DOHH2 (cell line): ENCODE data around the gene CDKAL1.

Source experiments
- H3F3A ChIP-seq: fragments of 200-600 bp; sonication (generic), shearing (Covaris generic); 2 replicates; pipeline ENCODE4 v1.6.0; 2016; ENCODE audit warnings: antibody characterized with exemption, mild to moderate bottlenecking; ENCODE audit not compliant: control insufficient read depth, insufficient read depth
- H3K27ac ChIP-seq: fragments of 200-600 bp; sonication (generic); 2 replicates; pipeline ENCODE4 v1.5.1; 2014; ENCODE audit warnings: low read depth, mild to moderate bottlenecking, low read length, moderate library complexity
- H3K27me3 ChIP-seq: fragments of 200-600 bp; sonication (generic); 2 replicates; pipeline ENCODE4 v1.6.1; 2014; ENCODE audit warnings: mild to moderate bottlenecking, low read length, mixed read lengths; ENCODE audit not compliant: control insufficient read depth
- H3K36me3 ChIP-seq: fragments of 200-600 bp; sonication (generic); 2 replicates; pipeline ENCODE4 v1.6.1; 2014; ENCODE audit warnings: mild to moderate bottlenecking, low read length, moderate library complexity, mixed read lengths; ENCODE audit not compliant: control insufficient read depth
- H3K4me1 ChIP-seq: fragments of 200-600 bp; sonication (generic); 2 replicates; pipeline ENCODE4 v1.6.1; 2014; ENCODE audit warnings: mild to moderate bottlenecking, low read length, mixed read lengths; ENCODE audit not compliant: control insufficient read depth
- H3K4me2 ChIP-seq: fragments of 200-600 bp; sonication (generic); 2 replicates; pipeline ENCODE4 v1.6.0; 2014; ENCODE audit warnings: mild to moderate bottlenecking, low read length, moderate library complexity
- H3K4me3 ChIP-seq: fragments of 200-600 bp; sonication (generic); 2 replicates; pipeline ENCODE4 v1.5.1; 2014; ENCODE audit warnings: mild to moderate bottlenecking, low read length, mixed read lengths
- H3K79me2 ChIP-seq: fragments of 200-600 bp; sonication (generic); 2 replicates; pipeline ENCODE4 v1.6.1; 2014; ENCODE audit warnings: mild to moderate bottlenecking, low read length, mixed read lengths; ENCODE audit not compliant: control insufficient read depth
- H3K9me2 ChIP-seq: fragments of 200-600 bp; sonication (generic); replicated peaks from 2 replicates; pipeline ENCODE4 v1.6.1; 2014; ENCODE audit warnings: mild to moderate bottlenecking, low read length, mixed read lengths; ENCODE audit not compliant: control insufficient read depth
- H3K9me3 ChIP-seq: fragments of 200-600 bp; sonication (generic); 2 replicates; pipeline ENCODE4 v1.6.1; 2014; ENCODE audit warnings: antibody characterized with exemption, low read length, mixed read lengths; ENCODE audit not compliant: control insufficient read depth, insufficient read depth
- H4K20me1 ChIP-seq: fragments of 200-600 bp; sonication (generic); 2 replicates; pipeline ENCODE4 v1.6.0; 2014; ENCODE audit warnings: low read depth, mild to moderate bottlenecking, antibody characterized with exemption, low read length, moderate library complexity; ENCODE audit not compliant: control insufficient read depth, insufficient read depth
- CTCF ChIP-seq: fragments of 200-600 bp; sonication (generic); IDR thresholded peaks from one replicate; pipeline ENCODE4 v1.5.1; 2014; ENCODE audit warnings: antibody characterized with exemption, mild to moderate bottlenecking, low read depth, low read length; ENCODE audit not compliant: poor library complexity, severe bottlenecking
- EZH2phosphoT487 ChIP-seq: fragments of 200-600 bp; sonication (generic); IDR thresholded peaks from 2 replicates; pipeline ENCODE4 v1.6.1; 2017; ENCODE audit warnings: borderline replicate concordance, mild to moderate bottlenecking, antibody characterized with exemption, low read length, moderate library complexity, mixed read lengths

The CDKAL1 gene

DNA sequence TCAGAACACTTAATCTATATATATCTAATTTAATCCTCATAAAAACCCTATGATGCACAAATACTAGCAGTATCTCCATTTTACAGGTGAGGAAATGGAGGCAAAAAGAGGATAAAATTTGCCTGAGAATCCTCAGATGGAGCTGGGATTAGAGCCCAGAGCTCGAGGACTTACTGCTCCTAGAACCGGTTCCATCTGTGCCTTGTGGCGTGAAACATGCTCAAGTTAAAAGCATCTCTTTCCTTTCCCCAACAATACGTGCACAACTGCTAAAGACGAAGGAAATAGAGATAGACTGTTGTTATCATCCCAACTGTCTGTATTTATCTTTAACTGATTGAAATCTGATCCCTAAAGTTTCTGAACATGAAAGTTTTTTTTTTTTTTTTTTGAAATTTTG is 691.7 kb downstream of the CDKAL1 start:
- Histone ChIP-seq H3K79me2 (no peaks in the 10 kb centered on the region), H3K9me2 (no peaks in the 10 kb centered on the region), H3K27ac (no peak overlapping the region), H3K4me1 (no peaks in the 10 kb centered on the region), H3K36me3 (no peaks in the 10 kb centered on the region), H3K9me3 (no peaks in the 10 kb centered on the region), H3K4me2 (no peak overlapping the region), H4K20me1 (no peaks in the 10 kb centered on the region), H3K4me3 (no peak overlapping the region), H3K27me3 (no peaks in the 10 kb centered on the region), H3F3A (no peaks in the 10 kb centered on the region)
- TF ChIP-seq EZH2phosphoT487 (no peak), CTCF (no peak)

- no peak overlapping the region for H3K27ac ChIP-seq
- no peaks in the 10 kb centered on the region for H3K79me2 ChIP-seq
These were observed 693.2 kb downstream of the CDKAL1 start for GRCh38 chr6:21227486-21227885.

DNA sequence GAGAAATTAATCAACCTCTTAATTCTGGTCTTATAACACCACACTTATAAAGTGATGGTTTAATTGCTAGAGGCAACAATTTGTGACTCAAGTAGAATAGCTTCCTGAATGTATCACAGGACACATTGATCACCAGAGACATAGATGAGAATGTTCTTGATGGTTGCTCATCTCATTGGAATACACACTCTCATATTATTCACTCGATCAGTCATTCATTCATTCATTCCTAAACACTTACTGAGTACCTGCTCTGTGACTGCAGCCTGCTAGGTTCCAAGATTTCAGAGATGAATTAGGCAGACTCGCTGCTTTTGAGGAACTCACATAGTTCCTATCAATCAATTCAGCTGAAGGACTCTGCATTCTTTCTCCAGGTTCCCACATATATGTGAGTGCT is 694.2 kb downstream of the CDKAL1 start:
- Histone ChIP-seq H3K4me1 (no peaks in the 10 kb centered on the region), H3K9me3 (no peaks in the 10 kb centered on the region), H3K4me3 (no peak overlapping the region), H3K27me3 (no peaks in the 10 kb centered on the region), H3K27ac (no peak overlapping the region), H3K9me2 (no peaks in the 10 kb centered on the region), H3K36me3 (no peaks in the 10 kb centered on the region), H3K4me2 (no peak overlapping the region), H3F3A (no peaks in the 10 kb centered on the region), H3K79me2 (no peaks in the 10 kb centered on the region), H4K20me1 (no peaks in the 10 kb centered on the region)
- no peak for TF ChIP-seq CTCF
- TF ChIP-seq EZH2phosphoT487 = no peak

More at GRCh38 chr6:21227486-21227885, 693.2 kb downstream of the CDKAL1 start:
- Histone ChIP-seq H3F3A (no peaks in the 10 kb centered on the region), H3K9me2 (no peaks in the 10 kb centered on the region), H3K4me3 (no peak overlapping the region), H3K4me1 (no peaks in the 10 kb centered on the region), H4K20me1 (no peaks in the 10 kb centered on the region), H3K4me2 (no peak overlapping the region), H3K27me3 (no peaks in the 10 kb centered on the region), H3K36me3 (no peaks in the 10 kb centered on the region), H3K9me3 (no peaks in the 10 kb centered on the region)
- no peak for TF ChIP-seq EZH2phosphoT487
- no peak for TF ChIP-seq CTCF
